ENCODE measurements around the gene CALU.

The CALU gene

DNA sequence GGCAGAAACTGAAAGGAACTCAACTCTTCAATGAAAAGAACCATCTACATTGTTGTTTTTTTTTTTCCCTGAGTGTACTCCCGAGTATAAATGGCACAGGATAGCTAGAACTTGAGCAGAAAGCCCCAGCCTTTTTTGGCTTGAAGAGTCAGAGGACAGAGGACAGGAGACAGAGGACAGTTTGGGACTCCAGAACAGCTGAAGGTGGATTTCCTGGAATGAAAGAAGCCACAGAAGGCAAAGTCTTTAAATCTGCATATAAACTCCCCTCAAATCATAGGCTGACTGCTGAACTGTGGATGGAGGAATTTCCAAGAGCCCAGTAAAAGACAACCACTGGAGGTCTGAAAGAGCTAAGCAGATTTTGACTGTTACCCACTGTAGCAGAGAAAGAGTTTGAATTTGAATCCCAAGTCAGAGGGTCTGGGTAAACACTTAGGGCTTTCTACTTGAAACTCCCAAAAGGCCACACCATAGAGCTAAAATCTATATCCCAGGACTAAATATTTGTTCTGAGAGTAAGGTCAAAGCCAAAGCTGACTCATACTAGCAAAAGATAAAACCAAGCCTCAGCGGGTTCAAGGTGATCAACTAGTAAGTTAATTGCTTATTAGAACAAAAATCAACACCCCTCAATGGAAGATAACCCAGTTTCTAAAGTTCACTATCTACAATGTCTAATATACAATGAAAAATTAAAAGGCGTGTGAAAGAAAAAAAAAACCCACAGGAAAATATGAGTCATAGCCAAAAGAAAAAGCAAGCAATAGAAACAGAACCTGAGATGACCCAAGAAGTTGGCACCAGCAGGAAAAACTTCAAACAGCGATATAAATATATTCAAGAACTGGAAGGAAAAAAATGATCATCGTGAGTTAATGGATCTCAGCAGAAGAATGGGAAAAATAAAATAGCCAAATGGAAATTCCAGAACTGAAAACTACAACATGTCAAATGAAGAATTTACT, 38.3 kb downstream of the CALU start (continued):
- no peak for TF ChIP-seq ZNF707 (tag by site-specific recombination; IDR thresholded peaks at IDR 0.05)
- TF ChIP-seq HOXD13 (CRISPR knock-in tag; IDR thresholded peaks at IDR 0.05; ENCODE audit: borderline replicate concordance), result no peak
- no peak for TF ChIP-seq ZFP3 (tag by site-specific recombination; IDR thresholded peaks at IDR 0.05; ENCODE audit: low read depth)
- no peak for TF ChIP-seq ZNF416 (tag by site-specific recombination; IDR thresholded peaks at IDR 0.05)
- TF ChIP-seq ZNF140 (tag by site-specific recombination; IDR thresholded peaks at IDR 0.05), result no peak
- TF ChIP-seq ZNF155 (tag by site-specific recombination; IDR thresholded peaks at IDR 0.05), result no peak
- no peak for TF ChIP-seq ZNF114 (tag by site-specific recombination; IDR thresholded peaks at IDR 0.05)
- TF ChIP-seq ZEB2 (tag by site-specific recombination; IDR thresholded peaks at IDR 0.05), result no peak
- TF ChIP-seq ZNF433 (tag by site-specific recombination; IDR thresholded peaks at IDR 0.05; ENCODE audit: low read depth), result no peak
- no peak for TF ChIP-seq ZFP37 (tag by site-specific recombination; IDR thresholded peaks at IDR 0.05)

GRCh38 chr7:128778946-128779345, 39.8 kb downstream of the CALU start:
- no peak for TF ChIP-seq ZNF654 (tag by site-specific recombination; IDR thresholded peaks at IDR 0.05; ENCODE audit: low read depth)
- TF ChIP-seq ZNF132 (tag by site-specific recombination; IDR thresholded peaks at IDR 0.05; ENCODE audit: borderline replicate concordance), result no peak
- TF ChIP-seq, protein P1, sequence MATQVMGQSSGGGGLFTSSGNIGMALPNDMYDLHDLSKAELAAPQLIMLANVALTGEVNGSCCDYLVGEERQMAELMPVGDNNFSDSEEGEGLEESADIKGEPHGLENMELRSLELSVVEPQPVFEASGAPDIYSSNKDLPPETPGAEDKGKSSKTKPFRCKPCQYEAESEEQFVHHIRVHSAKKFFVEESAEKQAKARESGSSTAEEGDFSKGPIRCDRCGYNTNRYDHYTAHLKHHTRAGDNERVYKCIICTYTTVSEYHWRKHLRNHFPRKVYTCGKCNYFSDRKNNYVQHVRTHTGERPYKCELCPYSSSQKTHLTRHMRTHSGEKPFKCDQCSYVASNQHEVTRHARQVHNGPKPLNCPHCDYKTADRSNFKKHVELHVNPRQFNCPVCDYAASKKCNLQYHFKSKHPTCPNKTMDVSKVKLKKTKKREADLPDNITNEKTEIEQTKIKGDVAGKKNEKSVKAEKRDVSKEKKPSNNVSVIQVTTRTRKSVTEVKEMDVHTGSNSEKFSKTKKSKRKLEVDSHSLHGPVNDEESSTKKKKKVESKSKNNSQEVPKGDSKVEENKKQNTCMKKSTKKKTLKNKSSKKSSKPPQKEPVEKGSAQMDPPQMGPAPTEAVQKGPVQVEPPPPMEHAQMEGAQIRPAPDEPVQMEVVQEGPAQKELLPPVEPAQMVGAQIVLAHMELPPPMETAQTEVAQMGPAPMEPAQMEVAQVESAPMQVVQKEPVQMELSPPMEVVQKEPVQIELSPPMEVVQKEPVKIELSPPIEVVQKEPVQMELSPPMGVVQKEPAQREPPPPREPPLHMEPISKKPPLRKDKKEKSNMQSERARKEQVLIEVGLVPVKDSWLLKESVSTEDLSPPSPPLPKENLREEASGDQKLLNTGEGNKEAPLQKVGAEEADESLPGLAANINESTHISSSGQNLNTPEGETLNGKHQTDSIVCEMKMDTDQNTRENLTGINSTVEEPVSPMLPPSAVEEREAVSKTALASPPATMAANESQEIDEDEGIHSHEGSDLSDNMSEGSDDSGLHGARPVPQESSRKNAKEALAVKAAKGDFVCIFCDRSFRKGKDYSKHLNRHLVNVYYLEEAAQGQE (tag by site-specific recombination; IDR thresholded peaks at IDR 0.05), result peak; percentile 45; the same call in 1 of the 2 replicates
- TF ChIP-seq ZNF624 (tag by site-specific recombination; IDR thresholded peaks at IDR 0.05), result no peak
- TF ChIP-seq, protein P2, sequence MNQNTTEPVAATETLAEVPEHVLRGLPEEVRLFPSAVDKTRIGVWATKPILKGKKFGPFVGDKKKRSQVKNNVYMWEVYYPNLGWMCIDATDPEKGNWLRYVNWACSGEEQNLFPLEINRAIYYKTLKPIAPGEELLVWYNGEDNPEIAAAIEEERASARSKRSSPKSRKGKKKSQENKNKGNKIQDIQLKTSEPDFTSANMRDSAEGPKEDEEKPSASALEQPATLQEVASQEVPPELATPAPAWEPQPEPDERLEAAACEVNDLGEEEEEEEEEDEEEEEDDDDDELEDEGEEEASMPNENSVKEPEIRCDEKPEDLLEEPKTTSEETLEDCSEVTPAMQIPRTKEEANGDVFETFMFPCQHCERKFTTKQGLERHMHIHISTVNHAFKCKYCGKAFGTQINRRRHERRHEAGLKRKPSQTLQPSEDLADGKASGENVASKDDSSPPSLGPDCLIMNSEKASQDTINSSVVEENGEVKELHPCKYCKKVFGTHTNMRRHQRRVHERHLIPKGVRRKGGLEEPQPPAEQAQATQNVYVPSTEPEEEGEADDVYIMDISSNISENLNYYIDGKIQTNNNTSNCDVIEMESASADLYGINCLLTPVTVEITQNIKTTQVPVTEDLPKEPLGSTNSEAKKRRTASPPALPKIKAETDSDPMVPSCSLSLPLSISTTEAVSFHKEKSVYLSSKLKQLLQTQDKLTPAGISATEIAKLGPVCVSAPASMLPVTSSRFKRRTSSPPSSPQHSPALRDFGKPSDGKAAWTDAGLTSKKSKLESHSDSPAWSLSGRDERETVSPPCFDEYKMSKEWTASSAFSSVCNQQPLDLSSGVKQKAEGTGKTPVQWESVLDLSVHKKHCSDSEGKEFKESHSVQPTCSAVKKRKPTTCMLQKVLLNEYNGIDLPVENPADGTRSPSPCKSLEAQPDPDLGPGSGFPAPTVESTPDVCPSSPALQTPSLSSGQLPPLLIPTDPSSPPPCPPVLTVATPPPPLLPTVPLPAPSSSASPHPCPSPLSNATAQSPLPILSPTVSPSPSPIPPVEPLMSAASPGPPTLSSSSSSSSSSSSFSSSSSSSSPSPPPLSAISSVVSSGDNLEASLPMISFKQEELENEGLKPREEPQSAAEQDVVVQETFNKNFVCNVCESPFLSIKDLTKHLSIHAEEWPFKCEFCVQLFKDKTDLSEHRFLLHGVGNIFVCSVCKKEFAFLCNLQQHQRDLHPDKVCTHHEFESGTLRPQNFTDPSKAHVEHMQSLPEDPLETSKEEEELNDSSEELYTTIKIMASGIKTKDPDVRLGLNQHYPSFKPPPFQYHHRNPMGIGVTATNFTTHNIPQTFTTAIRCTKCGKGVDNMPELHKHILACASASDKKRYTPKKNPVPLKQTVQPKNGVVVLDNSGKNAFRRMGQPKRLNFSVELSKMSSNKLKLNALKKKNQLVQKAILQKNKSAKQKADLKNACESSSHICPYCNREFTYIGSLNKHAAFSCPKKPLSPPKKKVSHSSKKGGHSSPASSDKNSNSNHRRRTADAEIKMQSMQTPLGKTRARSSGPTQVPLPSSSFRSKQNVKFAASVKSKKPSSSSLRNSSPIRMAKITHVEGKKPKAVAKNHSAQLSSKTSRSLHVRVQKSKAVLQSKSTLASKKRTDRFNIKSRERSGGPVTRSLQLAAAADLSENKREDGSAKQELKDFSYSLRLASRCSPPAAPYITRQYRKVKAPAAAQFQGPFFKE (tag by site-specific recombination; IDR thresholded peaks at IDR 0.05; ENCODE audit: borderline replicate concordance), result no peak
- no peak for TF ChIP-seq ZNF202 (tag by site-specific recombination; IDR thresholded peaks at IDR 0.05; ENCODE audit: borderline replicate concordance)
- TF ChIP-seq ZNF596 (tag by site-specific recombination; IDR thresholded peaks at IDR 0.05), result no peak
- no peak for TF ChIP-seq ZNF560 (tag by site-specific recombination; IDR thresholded peaks at IDR 0.05; ENCODE audit: borderline replicate concordance)
- Histone ChIP-seq H3K9me3 (ENCODE audit: control insufficient read depth, insufficient read depth, low read depth, low read length) (no peaks in the 10 kb centered on the region), H3K4me1 (ENCODE audit: control insufficient read depth, insufficient read depth, low read length) (no peaks in the 10 kb centered on the region), H3K36me3 (ENCODE audit: control insufficient read depth in 2 of 2, insufficient read depth in 1 of 2, low read length in 2 of 2) (peaks cover 0 to 7% of the 10 kb centered on the region in 2 experiments; a peak in 1 of 3 replicates), H3K4me3 (ENCODE audit: low read depth, low read length) (no peak overlapping the region), H3K27ac (ENCODE audit: extremely low read depth, low read depth, low read length) (no peak overlapping the region)
- POLR2A ChIA-PET, result no interaction called here
- CTCF ChIA-PET, result interaction anchor here (0.6 kb wide), 1 partner anchor 193 kb away, joined by 5 read pairs; no protein-coding TSS in a partner anchor
